Pericardium fibroblast (primary cell): ENCODE data around the gene RNF225. TPM values are rescaled to one million over a fixed set of nuclear protein-coding genes. Genes with fewer than 3 reads are reported as not detected.

Experiments used
- total RNA-seq: library from RNA; depleted of rRNA; stranded (reverse); fragments of >200 nt; gene quantifications from 2 replicates; pipeline ENCODE4 v1.2.3, GENCODE V29; 2015

The RNF225 gene
- total RNA-seq = 0.09 TPM in 1 of 2 replicates, not detected in the other

GRCh38 chr19:58395220-58395978 lies at the start of gene RNF225:
TSS of gene RNF225 (plus strand) at chr19:58395656. CDS start at chr19:58396090, 434 bp downstream.

GRCh38 chr19:58352760-58353671 lies 42.4 kb upstream of the RNF225 start, which contains the start of gene A1BG:
TSS of gene A1BG (minus strand) at chr19:58353492. CDS start at chr19:58353437, 55 bp downstream.

GRCh38 chr19:58362272-58362994 lies 33.0 kb upstream of the RNF225 start, which contains the start of gene ZNF497:
TSS of gene ZNF497 (minus strand) at chr19:58362751. CDS start at chr19:58357635, 5,116 bp downstream.

GRCh38 chr19:58380662-58381459 lies 14.6 kb upstream of the RNF225 start, which contains the start of gene ZNF837:
TSS of gene ZNF837 (minus strand) at chr19:58381030. CDS start at chr19:58369332, 11,698 bp downstream.

GRCh38 chr19:58386576-58387337 lies 8.7 kb upstream of the RNF225 start, which contains the start of gene RPS5:
TSS of gene RPS5 (plus strand) at chr19:58387269. CDS start at chr19:58388138, 869 bp downstream.

GRCh38 chr19:58408152-58409009 lies 12.9 kb downstream of the RNF225 start, which contains the start of gene ZNF584:
TSS of gene ZNF584 (plus strand) at chr19:58408649. CDS start at chr19:58409148, 499 bp downstream.

GRCh38 chr19:58439576-58440554 lies 44.4 kb downstream of the RNF225 start, which contains the start of gene ZNF132:
TSS of gene ZNF132 (minus strand) at chr19:58440153. CDS start at chr19:58439821, 332 bp downstream.

Other genes with a start within 250 kb of the RNF225 start
- gene ZNF329, start 244.9 kb upstream of the RNF225 start, total RNA-seq = 9.1 and 10.0 TPM in 2 replicates
- 14.6 and 18.6 TPM in 2 replicates for gene ZNF274, start 212.6 kb upstream of the RNF225 start, total RNA-seq
- 21.0 and 23.2 TPM in 2 replicates for gene ZNF544, start 166.7 kb upstream of the RNF225 start, total RNA-seq
- 4.3 and 6.6 TPM in 2 replicates for gene ZNF8, start 116.7 kb upstream of the RNF225 start, total RNA-seq
- 34.7 and 40.5 TPM in 2 replicates for gene ERVK3-1, start 90.3 kb upstream of the RNF225 start, total RNA-seq
- 1.9 and 2.0 TPM in 2 replicates for gene ZSCAN22, start 68.7 kb upstream of the RNF225 start, total RNA-seq
- gene A1BG, start 42.2 kb upstream of the RNF225 start, total RNA-seq = 16.1 and 31.5 TPM in 2 replicates
- 0.17 and 0.47 TPM in 2 replicates for gene ZNF497, start 32.9 kb upstream of the RNF225 start, total RNA-seq
- gene ZNF837, start 14.6 kb upstream of the RNF225 start, total RNA-seq = 3.3 and 7.1 TPM in 2 replicates
- gene RPS5, start 8.4 kb upstream of the RNF225 start, total RNA-seq = 2,866 and 3,935 TPM in 2 replicates
- gene ZNF584, start 13.0 kb downstream of the RNF225 start, total RNA-seq = 9.0 and 18.3 TPM in 2 replicates
- gene ZNF132, start 44.5 kb downstream of the RNF225 start, total RNA-seq = 3.8 and 4.4 TPM in 2 replicates
- gene ZNF324B, start 56.0 kb downstream of the RNF225 start, total RNA-seq = 6.2 and 7.1 TPM in 2 replicates
- 9.4 and 10.4 TPM in 2 replicates for gene ZNF324, start 71.4 kb downstream of the RNF225 start, total RNA-seq
- gene ZNF446, start 80.7 kb downstream of the RNF225 start, total RNA-seq = 14.0 and 15.7 TPM in 2 replicates
- gene SLC27A5, start 116.3 kb downstream of the RNF225 start, total RNA-seq = 2.8 and 3.0 TPM in 2 replicates
- gene ZBTB45, start 124.2 kb downstream of the RNF225 start, total RNA-seq = 15.2 and 15.5 TPM in 2 replicates
- gene TRIM28, start 148.4 kb downstream of the RNF225 start, total RNA-seq = 231 and 262 TPM in 2 replicates
- gene CHMP2A, start 159.4 kb downstream of the RNF225 start, total RNA-seq = 106 and 140 TPM in 2 replicates
- 22.0 and 27.4 TPM in 2 replicates for gene UBE2M, start 163.0 kb downstream of the RNF225 start, total RNA-seq
- 11.6 and 18.3 TPM in 2 replicates for gene MZF1, start 177.7 kb downstream of the RNF225 start, total RNA-seq